Stimulated activated CD4-positive, alpha-beta T cell treated with anti-CD3 and anti-CD28 coated beads, Interleukin-15, amount 100 ng/mL, for 48 hours (primary cell): ENCODE results near the gene EDNRA.

Experiments
- DNase-seq, 2 donors: peaks; one replicate each; pipeline ENCODE4 v3.0.0-alpha.2; 2020; ENCODE audit warnings: low read depth in 2 of 2

Gene EDNRA

DNA sequence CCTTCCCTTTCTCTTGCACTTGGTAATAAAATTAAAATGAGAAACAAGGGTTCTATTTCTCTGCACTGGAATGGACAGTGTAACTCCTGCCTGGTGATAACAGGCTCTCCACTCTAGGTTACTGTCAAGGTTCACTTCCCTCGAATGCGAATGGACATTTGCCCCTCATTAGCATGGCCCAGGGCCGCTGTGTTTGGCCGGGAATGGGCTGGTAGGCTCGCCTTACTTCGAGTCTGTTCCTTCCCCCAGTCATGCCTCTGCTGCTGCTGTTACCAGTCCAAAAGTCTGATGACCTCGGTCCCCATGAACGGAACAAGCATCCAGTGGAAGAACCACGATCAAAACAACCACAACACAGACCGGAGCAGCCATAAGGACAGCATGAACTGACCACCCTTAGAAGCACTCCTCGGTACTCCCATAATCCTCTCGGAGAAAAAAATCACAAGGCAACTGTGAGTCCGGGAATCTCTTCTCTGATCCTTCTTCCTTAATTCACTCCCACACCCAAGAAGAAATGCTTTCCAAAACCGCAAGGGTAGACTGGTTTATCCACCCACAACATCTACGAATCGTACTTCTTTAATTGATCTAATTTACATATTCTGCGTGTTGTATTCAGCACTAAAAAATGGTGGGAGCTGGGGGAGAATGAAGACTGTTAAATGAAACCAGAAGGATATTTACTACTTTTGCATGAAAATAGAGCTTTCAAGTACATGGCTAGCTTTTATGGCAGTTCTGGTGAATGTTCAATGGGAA, 61.5 kb downstream of the EDNRA start:
- no peak for DNase-seq

DNA sequence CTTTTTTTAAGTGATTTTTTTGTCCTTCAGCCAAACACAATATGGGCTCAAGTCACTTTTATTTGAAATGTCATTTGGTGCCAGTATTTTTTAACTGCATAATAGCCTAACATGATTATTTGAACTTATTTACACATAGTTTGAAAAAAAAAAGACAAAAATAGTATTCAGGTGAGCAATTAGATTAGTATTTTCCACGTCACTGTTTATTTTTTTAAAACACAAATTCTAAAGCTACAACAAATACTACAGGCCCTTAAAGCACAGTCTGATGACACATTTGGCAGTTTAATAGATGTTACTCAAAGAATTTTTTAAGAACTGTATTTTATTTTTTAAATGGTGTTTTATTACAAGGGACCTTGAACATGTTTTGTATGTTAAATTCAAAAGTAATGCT, 62.1 kb downstream of the EDNRA start:
- DNase-seq = no peak

DNA sequence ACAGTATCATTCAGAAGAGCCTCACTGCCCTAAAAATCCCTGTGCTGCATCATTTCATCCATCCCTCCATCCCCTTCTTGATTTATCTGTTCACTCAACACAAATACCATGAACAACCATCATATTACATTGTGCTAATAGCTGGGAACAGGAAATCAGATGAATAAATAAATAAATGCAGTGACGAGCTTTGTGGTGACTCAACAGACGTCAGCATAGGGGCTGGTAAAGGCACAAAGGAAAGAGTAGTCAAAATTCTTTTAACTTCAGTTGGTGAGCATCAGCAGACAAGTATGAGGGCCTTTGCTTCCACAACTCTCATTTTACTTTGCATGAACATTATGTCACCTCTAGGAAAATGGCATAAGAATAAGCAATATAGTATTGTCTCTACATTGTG, 65.5 kb downstream of the EDNRA start:
- DNase-seq = no peak

DNA sequence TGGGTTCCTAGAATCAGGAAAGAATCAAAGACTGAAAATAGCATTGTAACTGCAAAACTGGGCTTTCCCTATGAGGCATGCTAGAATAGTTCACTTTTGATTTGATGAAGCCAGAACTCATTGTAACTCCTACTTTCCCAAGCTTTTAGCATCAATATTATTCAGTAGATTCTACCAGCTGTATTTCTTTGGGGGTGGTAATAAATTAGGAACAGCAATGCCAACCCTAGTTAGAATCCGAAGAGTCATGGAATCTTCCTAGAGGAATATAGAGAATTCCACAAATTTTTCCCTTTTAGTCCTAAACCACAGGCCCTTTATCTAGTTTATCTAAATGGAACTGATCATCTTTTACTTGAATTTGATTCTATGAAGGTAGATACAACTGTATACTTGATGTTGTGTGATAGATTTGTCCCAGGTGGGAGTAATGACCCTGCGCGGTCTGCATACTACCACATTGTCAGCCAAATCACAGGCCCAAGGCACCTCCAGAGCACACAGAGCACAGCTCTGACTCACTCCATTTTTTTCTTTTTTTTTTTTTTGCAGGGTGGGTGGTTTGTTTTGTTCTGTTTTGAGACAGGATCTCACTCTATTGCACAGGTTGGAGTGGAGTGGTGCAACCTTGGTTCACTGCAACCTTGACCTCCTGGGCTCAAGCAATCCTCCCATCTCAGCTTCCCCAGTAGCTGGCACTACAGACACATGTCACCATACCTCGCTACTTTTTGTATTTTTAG, 66.6 kb downstream of the EDNRA start:
- no peak for DNase-seq

DNA sequence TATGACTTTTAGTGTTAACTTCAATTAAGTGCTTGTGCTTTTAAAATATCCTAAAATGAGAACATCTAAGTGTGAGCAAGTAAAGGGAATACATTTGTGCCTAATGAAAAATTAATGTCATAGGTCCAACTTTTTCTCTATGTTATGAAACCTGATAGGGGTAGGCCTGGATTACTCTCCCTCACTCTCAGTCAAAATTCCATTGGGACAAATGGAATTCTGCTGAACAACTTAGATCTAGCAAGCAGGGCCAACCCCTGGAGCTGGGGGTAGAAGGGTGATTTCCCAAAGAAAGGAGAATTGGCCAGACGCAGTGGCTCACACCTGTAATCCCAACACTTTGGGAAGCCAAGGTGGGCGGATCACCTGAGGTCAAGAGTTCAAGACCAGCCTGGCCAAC, 67.4 kb downstream of the EDNRA start:
- no peak for DNase-seq

DNA sequence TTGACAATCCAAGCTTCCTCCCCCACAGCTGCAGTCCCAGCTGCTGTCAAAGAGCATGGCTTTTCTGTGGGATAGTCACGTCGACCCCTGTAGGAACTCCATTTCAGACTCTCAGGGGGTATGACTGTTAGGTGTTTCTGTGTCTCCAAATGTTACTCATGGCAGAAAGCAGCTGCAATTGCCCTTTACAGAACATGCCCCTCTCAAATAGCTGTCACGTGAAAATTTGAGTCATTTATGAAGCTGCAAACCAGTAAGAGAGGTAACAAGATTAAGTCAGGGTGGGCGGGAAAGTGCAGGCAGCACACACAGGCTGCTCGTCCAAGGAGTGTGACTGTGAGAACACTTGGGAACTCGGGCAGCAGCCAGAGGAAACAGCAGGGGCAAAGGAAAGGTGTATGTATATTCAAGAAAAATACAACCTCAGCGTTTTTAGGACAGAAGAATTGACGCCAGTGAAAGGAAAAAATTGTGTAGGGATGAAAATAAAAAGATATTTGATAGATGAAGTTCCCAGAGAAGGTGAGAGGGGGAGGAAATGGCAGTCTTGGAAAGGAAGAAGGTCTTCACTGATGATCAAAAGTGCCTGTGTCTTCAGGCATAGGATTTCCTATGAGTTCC, 69.8 kb downstream of the EDNRA start:
- DNase-seq = no peak

DNA sequence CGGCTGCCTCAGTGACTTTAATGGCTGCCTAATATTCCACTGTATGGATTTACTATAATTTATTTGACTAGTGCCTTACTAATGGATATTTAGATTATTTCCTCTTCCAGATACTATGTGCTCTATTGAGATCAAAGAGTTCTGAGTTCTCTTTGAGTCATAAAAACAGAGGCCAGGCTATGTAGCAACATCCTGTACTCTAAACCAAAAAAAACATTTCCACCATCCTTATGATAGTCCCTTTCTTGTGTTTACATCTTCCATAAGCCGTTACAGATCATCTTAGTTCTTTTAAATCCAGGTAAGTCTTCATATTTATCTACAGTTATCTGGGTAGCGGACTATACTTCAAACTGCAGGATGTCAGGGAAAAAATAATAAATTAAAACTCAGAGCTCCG, 79.7 kb downstream of the EDNRA start:
- no peak for DNase-seq

DNA sequence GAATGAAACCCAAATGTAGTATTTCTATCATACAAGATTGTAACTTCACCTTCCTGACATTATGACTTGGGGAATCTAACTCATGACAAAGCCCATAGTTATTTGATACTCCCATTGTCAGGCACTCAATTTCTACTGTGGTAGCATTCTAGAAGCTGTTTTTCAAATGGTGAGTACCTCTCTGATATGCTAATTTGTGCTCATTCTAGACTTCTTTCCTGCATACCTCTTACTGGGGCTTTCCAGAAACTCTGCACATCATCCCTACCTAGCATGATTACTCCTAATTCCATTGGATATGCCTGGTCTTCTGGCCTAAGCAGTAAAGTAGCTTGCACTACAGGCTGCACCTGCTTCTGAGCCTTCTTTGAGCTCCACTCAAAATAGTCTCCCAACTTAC, 85.9 kb downstream of the EDNRA start:
- DNase-seq = no peak

DNA sequence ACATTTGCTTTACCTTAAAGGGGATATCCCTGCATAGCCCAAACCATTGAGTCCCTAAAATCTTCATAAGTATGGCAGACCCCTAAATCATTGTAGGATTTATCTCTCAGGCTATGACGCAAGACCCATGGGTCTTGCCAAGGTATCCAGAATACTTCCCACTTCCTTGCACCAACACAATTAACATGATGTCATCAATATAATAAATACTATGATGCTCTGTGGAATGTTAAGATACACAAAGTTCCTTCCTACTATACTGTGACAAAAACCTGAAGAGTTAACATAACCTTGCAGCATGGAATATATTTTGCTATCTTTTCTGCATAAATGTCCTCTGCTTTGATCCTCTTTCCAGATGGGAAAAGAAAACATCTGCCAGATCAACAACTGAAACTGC, 86.4 kb downstream of the EDNRA start:
- no peak for DNase-seq

DNA sequence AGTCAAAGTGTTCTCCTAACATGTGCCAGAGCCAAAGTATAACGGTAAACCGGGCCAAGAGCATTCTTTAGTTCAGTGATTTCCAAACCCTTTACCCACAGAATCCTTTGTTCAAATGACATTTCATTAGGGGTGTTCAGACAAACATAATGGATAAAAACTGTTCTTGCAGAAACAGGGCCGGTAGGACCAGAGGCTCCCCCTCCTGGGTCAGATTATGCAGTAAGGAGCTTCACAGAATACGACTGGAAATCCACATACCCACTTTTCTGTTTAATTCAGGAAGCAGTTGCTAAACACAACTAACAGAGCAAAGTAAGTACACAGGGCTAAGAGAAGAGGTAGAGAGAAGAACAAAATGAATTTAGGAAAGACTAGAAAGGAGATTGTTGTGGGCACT, 89.7 kb downstream of the EDNRA start:
- DNase-seq = no peak

DNA sequence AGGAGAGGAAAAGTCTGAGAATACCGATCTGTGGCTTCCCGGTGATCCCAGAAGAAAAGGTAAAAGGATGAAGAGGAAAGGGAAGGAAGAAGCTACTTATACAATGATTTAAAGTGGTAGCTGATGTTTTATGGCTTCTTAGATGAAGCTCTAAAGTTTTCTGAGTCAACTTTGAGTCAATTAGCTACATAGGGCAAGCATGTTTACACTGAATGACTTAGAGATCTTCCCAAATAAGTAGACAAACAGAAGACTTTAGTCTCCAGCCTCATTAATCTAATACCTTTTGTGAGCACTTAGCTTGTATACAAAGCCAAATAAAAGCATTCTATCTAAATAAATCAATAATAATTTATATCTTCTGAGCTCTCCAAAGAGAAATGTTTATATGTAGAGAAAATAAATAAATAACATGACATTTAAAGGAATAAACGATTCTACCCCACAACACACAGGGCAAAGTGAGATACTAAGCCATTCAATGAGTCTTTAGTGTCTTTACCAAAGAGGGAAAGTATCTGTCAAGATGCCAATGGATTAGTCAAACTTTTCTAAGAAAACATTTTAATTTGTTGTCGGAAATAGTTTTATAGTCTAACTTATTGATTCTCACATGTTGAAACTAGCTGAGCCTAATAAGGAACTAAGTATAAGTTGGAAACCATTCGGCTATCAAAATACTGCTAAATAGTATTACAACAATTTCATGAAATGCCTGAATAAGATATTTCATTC, 90.3 kb downstream of the EDNRA start:
- DNase-seq = no peak

DNA sequence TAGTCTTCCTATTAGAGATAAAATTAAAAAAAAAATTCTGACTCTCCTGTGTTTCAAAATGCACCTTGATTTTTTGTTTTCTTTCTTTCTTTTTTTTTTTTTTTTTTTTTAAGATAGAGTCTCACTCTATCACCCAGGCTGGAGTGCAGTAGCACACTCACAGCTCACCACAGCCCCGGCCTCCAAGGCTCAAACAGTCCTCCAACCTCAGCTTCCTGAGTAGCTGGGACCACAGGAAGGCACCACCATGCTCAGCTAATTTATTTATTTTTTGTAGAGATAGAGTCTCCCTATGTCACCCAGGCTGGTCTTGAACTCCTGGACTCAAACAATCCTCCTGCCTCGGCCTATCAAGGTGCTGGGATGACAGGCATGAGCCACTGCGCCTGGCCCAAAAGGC, 95.2 kb downstream of the EDNRA start:
- DNase-seq = no peak

DNA sequence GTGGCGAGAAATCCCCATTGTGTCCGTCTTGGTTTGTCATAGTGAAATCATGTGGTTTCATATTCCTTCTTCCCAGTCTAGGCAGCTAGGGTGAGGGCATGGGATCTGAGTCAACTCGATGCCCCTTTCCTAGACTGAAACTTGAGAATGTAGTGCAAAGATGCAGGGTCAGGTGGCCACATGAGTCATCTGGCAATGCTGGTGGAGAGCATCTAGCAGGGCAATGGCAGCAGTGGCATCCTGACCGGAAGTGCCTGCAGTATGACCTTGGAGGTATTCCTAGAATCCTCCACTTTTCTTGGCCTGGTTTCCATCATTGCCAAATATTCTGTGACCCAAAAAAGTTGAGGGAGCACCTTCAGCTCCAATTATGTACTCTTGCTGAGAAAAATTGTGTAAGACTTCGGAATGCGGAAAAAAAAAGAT, 97.2 kb downstream of the EDNRA start:
- DNase-seq = no peak

DNA sequence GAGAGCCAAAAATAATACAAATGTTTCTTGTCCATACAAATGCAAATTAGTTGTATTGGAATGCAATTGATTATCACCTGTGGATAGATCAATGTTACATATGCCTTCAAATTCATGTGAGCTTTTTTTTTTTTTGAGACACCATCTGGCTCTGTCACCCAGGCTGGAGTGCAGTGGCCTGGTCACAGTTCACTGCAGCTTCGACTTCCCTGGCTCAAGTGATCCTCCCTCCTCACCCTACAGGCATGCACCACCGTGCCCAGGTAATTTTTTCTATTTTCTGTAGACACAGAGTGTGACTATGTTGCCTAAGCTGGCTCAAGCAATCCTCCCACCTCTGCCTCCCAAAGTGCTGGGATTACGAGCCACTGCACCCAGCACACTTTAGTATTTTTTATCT, 97.7 kb downstream of the EDNRA start:
- no peak for DNase-seq

DNA sequence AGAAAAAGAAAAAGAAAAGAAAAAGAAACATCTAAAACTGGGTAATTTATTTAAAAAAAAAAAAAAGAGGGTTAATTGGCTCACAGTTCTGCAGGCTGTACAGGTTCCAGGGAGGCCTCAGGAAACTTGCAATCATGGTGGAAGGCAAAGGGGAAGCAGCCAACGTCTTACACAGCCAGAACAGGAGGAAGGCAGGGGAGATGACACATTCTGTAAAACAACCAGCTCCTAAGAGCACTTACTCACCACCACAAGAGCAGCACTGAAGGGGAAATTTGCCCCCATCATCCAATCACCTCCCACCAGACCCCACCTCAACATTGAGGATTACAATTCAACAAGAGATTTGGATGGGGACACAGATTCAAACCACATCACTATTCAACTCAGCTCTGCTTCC, 99.5 kb downstream of the EDNRA start:
- no peak for DNase-seq

DNA sequence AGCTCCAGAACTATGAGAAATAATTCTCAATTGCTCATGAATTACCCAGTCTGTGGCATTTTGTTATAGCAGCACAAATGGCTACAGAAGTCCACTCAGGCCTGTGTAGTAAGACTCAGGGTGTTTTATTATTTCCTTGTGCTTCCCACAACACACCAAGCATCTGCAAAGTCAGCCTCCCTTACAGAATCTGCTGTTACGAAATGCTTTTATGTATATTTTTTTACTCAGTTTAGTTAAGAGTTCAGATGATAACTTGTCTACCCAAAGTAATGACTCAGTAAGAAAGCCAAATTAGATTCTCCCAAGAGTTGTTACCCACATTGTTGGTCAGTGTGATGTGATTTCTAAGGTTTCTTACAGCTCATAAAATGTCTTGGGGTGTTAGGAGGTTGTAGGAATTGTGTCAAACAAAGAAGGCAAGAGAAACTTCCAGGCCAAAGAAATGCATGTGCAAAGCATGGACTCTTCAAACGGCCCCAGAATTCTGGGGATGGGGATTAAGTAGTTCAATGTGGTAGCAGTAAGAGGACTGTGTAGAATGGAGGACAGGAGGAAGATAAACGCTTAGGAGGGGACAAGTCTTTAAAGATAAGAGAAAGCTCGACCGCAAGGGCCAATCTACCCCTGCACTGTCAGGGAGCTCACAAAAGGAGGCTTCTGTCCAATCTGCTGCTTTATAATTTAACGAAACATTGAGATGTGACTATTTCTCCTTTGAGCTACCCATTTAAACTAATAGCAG, 100.9 kb downstream of the EDNRA start:
- DNase-seq = no peak

DNA sequence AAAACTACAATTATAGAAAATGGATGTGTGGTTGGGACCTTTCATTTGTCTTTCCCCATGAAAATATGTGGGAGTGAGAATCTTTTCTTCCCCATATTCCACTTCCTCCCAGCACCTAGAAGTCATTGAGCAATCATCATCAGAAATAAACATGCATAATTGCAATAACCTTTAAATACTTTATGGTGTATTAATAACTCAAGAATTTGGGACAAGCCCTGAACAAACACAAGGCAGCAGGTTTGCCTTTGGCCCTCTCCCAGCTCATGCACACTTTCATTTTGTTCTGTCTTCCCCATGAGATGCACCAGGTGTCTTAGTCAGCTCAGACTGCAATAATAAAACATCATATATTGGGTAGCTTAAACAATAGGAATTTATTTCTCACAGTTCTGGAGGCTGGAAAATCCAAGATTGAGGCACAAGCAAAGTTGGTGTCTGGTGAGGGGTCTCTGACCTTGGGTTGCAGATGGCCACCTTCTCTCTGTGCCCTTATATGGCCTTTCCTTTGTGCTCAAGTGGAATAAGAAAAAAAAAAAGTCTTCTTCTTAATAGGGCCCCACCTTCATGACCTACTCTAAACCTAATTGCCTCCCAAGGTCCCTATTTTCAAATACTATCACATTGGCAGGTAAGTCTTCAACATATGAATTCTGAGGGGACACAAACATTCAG, 101.6 kb downstream of the EDNRA start:
- DNase-seq = no peak

DNA sequence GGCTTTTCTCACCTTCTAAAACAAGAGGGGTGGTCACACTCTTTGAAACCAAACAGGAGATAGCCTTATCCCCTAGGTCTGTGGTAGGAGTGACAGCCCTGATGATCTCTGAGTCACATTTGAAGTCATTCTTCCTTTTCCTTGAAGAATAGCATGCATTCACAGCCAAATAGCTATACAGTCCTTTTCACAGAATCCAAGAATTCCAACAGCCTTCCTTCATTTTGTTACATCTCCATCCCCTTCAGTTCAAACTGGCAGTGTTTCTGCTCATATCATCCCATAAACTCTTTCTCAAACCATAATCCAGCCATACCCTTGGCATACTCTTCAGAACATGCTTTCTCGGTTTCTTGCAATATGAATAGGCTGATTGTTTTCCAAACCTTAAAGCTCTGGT, 103.0 kb downstream of the EDNRA start:
- DNase-seq = no peak

DNA sequence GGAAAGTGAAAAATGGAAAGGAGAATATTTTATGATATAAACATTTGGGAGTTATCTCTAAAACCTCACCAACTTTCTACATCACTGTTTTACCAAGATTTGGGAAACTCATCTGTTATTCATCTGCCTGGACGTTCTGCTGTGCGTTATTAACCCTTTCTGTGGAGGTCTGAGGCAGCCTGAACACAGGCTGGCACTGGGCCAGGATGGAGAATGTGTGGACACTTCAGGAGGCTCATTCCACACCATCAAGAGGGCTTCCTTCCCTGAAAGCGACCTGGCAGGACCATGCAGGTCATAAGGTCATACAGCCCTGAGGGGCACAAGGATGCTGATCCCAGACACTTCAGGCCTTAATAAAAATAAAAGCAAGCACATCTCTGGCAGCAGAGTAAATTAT, 105.1 kb downstream of the EDNRA start:
- DNase-seq = no peak

DNA sequence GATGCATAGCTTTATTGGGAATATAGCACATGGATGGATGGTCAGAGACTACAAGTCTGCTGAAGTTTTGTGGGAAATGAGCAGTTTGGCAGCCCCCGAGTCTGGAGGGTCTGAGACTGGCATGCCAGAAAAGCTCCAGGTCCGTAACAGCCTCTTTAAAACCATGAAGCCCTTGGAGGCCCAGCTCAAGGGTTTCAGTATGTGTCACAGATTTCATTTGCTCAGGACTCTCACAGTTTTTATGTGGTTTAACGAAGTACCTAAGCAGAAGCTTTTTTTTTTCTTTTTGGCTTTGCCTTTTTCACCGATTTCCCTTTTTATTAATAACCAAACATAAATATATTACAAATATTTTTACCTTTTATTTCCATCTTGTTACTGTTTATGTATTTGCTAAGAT, 105.7 kb downstream of the EDNRA start:
- DNase-seq = no peak

DNA sequence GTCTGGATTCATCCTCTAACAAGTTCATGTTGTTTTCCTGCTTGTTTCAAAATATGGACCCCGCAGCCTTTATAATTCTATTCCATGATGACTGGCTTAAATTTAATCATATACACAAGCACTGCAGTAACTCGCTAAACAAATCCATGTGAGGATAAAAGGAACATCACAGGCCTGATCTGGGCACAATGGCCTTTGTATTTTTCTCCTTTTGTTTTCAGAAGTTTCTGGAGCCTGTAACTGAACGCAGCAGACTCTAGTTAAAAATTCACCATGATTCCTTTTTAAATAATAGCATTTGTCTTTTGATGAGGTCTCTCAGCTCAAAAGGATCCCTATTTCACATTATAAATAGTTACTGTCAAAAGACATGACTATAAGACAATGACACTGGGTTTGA, 106.1 kb downstream of the EDNRA start:
- no peak for DNase-seq
